Activated T-helper 2 cell treated with anti-CD3 and anti-CD28 coated beads, Interferon-gamma antibody, Interleukin-2, Interleukin-4, amounts not matched to agents 10 μg/mL and 5 μg/mL and 100 μg/mL, durations not matched to agents 14 hours and 24 hours and 36 hours (primary cell): Measurements from ENCODE around the gene BST1. TPM values are rescaled to one million over a fixed set of nuclear protein-coding genes. Genes with fewer than 3 reads are reported as not detected.

Source experiments
- DNase-seq: peaks from one replicate; pipeline ENCODE4 v3.0.0; 2021; ENCODE audit warnings: low spot score
- H3K27ac Mint-ChIP-seq: one replicate; pipeline ENCODE4 v1.8.0; 2021; ENCODE audit warnings: mixed read lengths
- H3K27me3 Mint-ChIP-seq: one replicate; pipeline ENCODE4 v1.8.0; 2021; ENCODE audit warnings: low read depth, mixed read lengths
- H3K36me3 Mint-ChIP-seq: one replicate; pipeline ENCODE4 v1.8.0; 2021; ENCODE audit warnings: low read depth, mixed read lengths
- H3K4me1 Mint-ChIP-seq: one replicate; pipeline ENCODE4 v1.8.0; 2021; ENCODE audit warnings: low read depth, mixed read lengths
- H3K4me3 Mint-ChIP-seq: one replicate; pipeline ENCODE4 v1.8.0; 2021; ENCODE audit warnings: low read depth, mild to moderate bottlenecking, moderate library complexity, mixed read lengths
- H3K9me3 Mint-ChIP-seq: one replicate; pipeline ENCODE4 v1.8.0; 2021; ENCODE audit warnings: mixed read lengths
- intact Hi-C: fragments of 100-400 bp; cut with micrococcal nuclease; formaldehyde crosslinking; loops from one replicate; pipeline ENCODE4 v1.15.1; 2023
- total RNA-seq: library from RNA; stranded (reverse); gene quantifications from 2 replicates; pipeline ENCODE4 v1.2.3, GENCODE V29; 2022

Gene BST1
- total RNA-seq, 1 donor from 2014 or later: 0.50 TPM

GRCh38 chr4:15742637-15743036 is 39.8 kb downstream of the BST1 start:
- Mint-ChIP-seq H3K4me3 (no peak overlapping the region), H3K36me3 (peaks cover 57% of the 10 kb centered on the region), H3K9me3 (peaks cover 65% of the 10 kb centered on the region), H3K27ac (no peak overlapping the region), H3K27me3 (no peaks in the 10 kb centered on the region), H3K4me1 (peaks cover 49% of the 10 kb centered on the region)
- no peak for DNase-seq
- intact Hi-C loops: no loop called here

- DNase-seq: no peak
- Mint-ChIP-seq H3K4me3 (no peak overlapping the region), H3K27ac (no peak overlapping the region), H3K4me1 (peaks cover 39% of the 10 kb centered on the region), H3K9me3 (peaks cover 66% of the 10 kb centered on the region), H3K27me3 (no peaks in the 10 kb centered on the region), H3K36me3 (peaks cover 61% of the 10 kb centered on the region)
- intact Hi-C loops: no loop called here
Measured at GRCh38 chr4:15744016-15744545, 41.2 kb downstream of the BST1 start.

- DNase-seq: no peak
- intact Hi-C loops: no loop called here
- H3K27ac Mint-ChIP-seq: peak overlapping the region; percentile 19
- peaks cover 53% of the 10 kb centered on the region for H3K36me3 Mint-ChIP-seq
- H3K4me1 Mint-ChIP-seq: peaks cover 31% of the 10 kb centered on the region
- H3K4me3 Mint-ChIP-seq: no peak overlapping the region
- H3K27me3 Mint-ChIP-seq: no peaks in the 10 kb centered on the region
- H3K9me3 Mint-ChIP-seq: peaks cover 53% of the 10 kb centered on the region
Measured at GRCh38 chr4:15746110-15746509, 43.2 kb downstream of the BST1 start.

GRCh38 chr4:15749001-15749400 is 46.1 kb downstream of the BST1 start:
- H3K27me3 Mint-ChIP-seq: no peaks in the 10 kb centered on the region
- no peak overlapping the region for H3K4me3 Mint-ChIP-seq
- H3K27ac Mint-ChIP-seq: no peak overlapping the region
- intact Hi-C loops: no loop called here
- H3K36me3 Mint-ChIP-seq: peaks cover 34% of the 10 kb centered on the region
- DNase-seq: no peak
- H3K4me1 Mint-ChIP-seq: peaks cover 31% of the 10 kb centered on the region
- H3K9me3 Mint-ChIP-seq: peaks cover 28% of the 10 kb centered on the region

- Mint-ChIP-seq H3K4me1 (peaks cover 44% of the 10 kb centered on the region), H3K27ac (no peak overlapping the region), H3K27me3 (no peaks in the 10 kb centered on the region), H3K4me3 (no peak overlapping the region), H3K9me3 (peaks cover 14% of the 10 kb centered on the region), H3K36me3 (peaks cover 20% of the 10 kb centered on the region)
- DNase-seq: no peak
- intact Hi-C loops: loop anchor here (10.0 kb wide), 1 partner anchor 474 kb away; the partner anchor contains the start of gene TAPT1
Measured at GRCh38 chr4:15751153-15751552, 48.3 kb downstream of the BST1 start.

DNA sequence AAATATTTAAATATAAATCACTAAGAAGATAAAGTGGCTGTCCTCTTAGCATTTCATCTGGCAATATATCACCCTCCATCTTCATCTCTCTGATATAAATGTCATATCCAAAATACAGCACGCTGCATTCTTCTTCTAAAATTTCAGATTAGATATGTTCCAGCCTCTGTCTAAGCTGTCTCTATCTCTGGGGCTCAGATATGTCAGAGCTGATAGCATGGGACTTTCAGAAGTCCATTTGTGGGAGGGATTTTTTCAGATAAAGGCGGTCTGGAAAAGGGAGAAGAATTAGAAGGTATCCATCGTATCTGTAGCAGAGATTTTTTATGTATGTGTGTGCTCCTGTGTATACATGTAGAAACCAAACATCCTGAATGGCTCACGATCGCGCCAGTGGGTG is 50.2 kb downstream of the BST1 start:
- DNase-seq: no peak
- Mint-ChIP-seq H3K4me1 (peaks cover 46% of the 10 kb centered on the region), H3K36me3 (peaks cover 6% of the 10 kb centered on the region), H3K27me3 (no peaks in the 10 kb centered on the region), H3K9me3 (peaks cover 8% of the 10 kb centered on the region), H3K27ac (no peak overlapping the region), H3K4me3 (no peak overlapping the region)
- intact Hi-C loops: loop anchor here (10.0 kb wide), 1 partner anchor 472 kb away; the partner anchor contains the start of gene TAPT1

GRCh38 chr4:15753786-15754185 is 50.9 kb downstream of the BST1 start:
- H3K4me3 Mint-ChIP-seq: peak overlapping the region; percentile 57
- intact Hi-C loops: loop anchor here (2.0 to 10.0 kb wide), 2 partner anchors 41 to 471 kb away; partner anchors contain the start of gene TAPT1
- peak overlapping the region; percentile 96 for H3K27ac Mint-ChIP-seq
- no peak for DNase-seq
- peaks cover 6% of the 10 kb centered on the region for H3K36me3 Mint-ChIP-seq
- H3K27me3 Mint-ChIP-seq: no peaks in the 10 kb centered on the region
- H3K9me3 Mint-ChIP-seq: peaks cover 11% of the 10 kb centered on the region
- peaks cover 42% of the 10 kb centered on the region for H3K4me1 Mint-ChIP-seq

DNA sequence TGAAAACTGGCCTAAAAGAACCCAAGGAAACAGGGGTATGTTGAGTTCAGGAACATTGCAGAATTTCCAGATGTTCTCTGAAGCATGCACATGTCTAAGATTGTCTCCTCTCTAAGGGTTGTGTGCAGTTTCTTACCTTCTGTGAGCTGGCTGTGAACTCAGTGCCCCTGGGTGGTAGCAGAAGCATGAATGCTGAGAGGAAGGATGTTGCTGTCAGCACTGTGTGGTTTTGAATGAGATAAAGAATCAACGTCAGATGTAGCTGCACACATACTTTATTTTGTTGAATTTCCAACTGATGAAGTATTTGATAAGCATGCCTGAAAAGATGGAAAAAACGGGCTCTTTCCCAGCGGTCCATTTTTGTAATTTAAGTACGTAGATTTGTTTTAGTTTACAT is 51.5 kb downstream of the BST1 start:
- H3K4me3 Mint-ChIP-seq: peak overlapping the region; percentile 57
- H3K36me3 Mint-ChIP-seq: peaks cover 6% of the 10 kb centered on the region
- peaks cover 11% of the 10 kb centered on the region for H3K9me3 Mint-ChIP-seq
- intact Hi-C loops: loop anchor here (2.0 to 10.0 kb wide), 2 partner anchors 40 to 470 kb away; partner anchors contain the start of gene TAPT1
- H3K27me3 Mint-ChIP-seq: no peaks in the 10 kb centered on the region
- H3K27ac Mint-ChIP-seq: peak overlapping the region; percentile 96
- peak; percentile 60 for DNase-seq
- peaks cover 42% of the 10 kb centered on the region for H3K4me1 Mint-ChIP-seq

DNA sequence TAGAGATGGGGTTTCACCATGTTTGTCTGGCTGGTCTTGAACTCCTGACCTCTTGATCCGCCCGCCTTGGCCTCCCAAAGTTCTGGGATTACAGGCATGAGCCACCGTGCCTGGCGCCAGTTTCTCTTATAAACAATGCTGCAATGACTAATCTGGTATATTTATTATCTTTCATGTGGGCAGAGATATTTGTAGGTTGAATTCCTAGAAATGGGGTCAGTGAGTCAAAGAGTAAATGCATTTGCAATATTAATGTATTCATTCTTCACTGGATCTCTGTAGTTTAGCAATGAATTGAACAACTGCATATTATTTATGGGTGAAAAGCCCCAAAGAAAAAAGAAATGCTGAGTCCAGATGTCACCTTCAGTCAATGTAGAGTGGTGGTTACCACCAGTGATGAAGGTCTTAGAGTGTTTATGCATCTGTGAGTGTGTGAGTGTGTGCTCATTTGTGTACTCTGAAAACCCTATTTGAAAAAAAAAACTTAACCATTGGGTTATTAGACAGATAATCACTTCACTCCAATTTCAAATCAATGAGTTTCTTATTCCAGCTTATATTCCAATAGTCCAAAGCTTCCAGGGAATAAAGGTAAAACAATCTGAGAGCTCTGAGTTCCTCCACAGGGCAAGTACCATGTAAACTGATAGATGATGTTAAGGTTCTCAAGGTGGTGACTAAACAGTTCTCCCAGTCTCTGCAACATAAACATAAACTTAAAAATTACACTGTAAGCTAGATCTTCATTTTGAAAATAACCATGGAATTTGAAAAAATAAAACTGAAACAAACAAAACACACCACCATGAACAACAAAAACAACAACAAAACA is 52.7 kb downstream of the BST1 start:
- DNase-seq: peak; percentile 43
- Mint-ChIP-seq H3K27me3 (no peaks in the 10 kb centered on the region), H3K4me3 (peak overlapping the region; percentile 80), H3K4me1 (peaks cover 50% of the 10 kb centered on the region), H3K36me3 (peaks cover 9% of the 10 kb centered on the region), H3K27ac (peak overlapping the region; percentile 96), H3K9me3 (peaks cover 14% of the 10 kb centered on the region)
- intact Hi-C loops: loop anchor here (1.0 to 10.0 kb wide), 11 partner anchors 11 to 753 kb away; partner anchors contain the start of genes CPEB2, FAM200B, FBXL5 and TAPT1

GRCh38 chr4:15756361-15756861 is 53.5 kb downstream of the BST1 start:
- H3K4me3 Mint-ChIP-seq: peak overlapping the region; percentile 80
- peaks cover 7% of the 10 kb centered on the region for H3K9me3 Mint-ChIP-seq
- no peaks in the 10 kb centered on the region for H3K27me3 Mint-ChIP-seq
- peaks cover 54% of the 10 kb centered on the region for H3K4me1 Mint-ChIP-seq
- DNase-seq: peak; percentile 76
- intact Hi-C loops: loop anchor here (1.0 to 10.0 kb wide), 9 partner anchors 10 to 754 kb away; partner anchors contain the start of genes CPEB2, FAM200B, FBXL5 and TAPT1
- H3K36me3 Mint-ChIP-seq: peaks cover 3% of the 10 kb centered on the region
- H3K27ac Mint-ChIP-seq: peak overlapping the region; percentile 96

DNA sequence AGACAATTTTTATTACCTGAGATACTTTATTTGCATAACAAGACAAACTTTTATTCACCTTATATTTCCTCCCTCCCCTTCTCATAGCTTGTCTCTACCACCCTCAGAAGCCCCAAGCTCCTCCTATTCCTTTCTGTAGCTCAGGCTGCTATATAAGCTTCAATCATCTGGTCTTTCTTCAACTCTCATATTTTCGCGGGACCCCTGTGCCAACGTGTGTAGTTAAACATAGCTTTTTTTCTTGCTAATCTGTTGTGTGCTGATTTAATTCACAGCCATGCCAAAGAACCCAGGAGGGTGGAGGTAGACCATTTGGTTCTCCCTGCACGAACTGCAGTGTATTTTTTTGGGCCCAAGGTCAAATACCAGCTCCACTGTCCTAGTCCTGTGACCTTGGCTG is 54.2 kb downstream of the BST1 start:
- intact Hi-C loops: loop anchor here (2.0 to 10.0 kb wide), 3 partner anchors 102 to 468 kb away; partner anchors contain the start of genes FBXL5 and TAPT1
- Mint-ChIP-seq H3K4me1 (peaks cover 57% of the 10 kb centered on the region), H3K27me3 (no peaks in the 10 kb centered on the region), H3K27ac (peak overlapping the region; percentile 96), H3K36me3 (peaks cover 3% of the 10 kb centered on the region), H3K9me3 (peaks cover 7% of the 10 kb centered on the region), H3K4me3 (peak overlapping the region; percentile 80)
- no peak for DNase-seq

DNA sequence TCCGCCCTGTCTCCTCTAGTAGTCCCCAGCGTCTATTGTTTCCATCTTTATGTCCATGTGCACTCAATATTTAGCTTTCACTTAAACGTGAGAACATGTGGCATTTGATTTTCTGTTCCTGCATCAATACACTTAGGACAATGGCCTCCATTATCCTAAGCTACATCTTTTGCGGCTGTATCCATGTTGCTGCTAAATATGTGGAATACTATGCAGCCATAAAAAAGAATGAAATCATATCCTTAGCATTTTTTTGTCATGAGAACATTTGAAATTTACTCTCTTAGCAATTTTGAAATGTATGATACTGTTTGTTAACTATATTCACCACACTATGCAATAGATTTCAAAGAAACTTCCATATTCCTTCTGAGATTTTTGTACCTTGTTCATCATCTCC is 55.4 kb downstream of the BST1 start:
- no peak overlapping the region for H3K27ac Mint-ChIP-seq
- no peak overlapping the region for H3K4me3 Mint-ChIP-seq
- H3K27me3 Mint-ChIP-seq: no peaks in the 10 kb centered on the region
- peaks cover 3% of the 10 kb centered on the region for H3K36me3 Mint-ChIP-seq
- intact Hi-C loops: loop anchor here (5.0 to 10.0 kb wide), 2 partner anchors 391 to 467 kb away; partner anchors contain the start of gene TAPT1
- H3K9me3 Mint-ChIP-seq: peaks cover 7% of the 10 kb centered on the region
- DNase-seq: no peak
- peaks cover 58% of the 10 kb centered on the region for H3K4me1 Mint-ChIP-seq
